K562 (cell line): ENCODE measurements around the gene ZSCAN22. TPM values are rescaled to one million over a fixed set of nuclear protein-coding genes. Genes with fewer than 3 reads are reported as not detected.

ENCODE experiments used
- BACH1 ChIP-seq: fragments of 200-800 bp; sonication (Bioruptor generic); IDR thresholded peaks from 2 replicates; pipeline ENCODE4 v1.6.1; 2016; ENCODE audit warnings: missing genetic modification characterization, missing compliant biosample characterization
- BHLHE40 ChIP-seq: IDR thresholded peaks from 2 replicates; pipeline ENCODE4 v1.6.1; 2011; ENCODE audit warnings: low read length, improper control_type of control experiment
- DIDO1 ChIP-seq: fragments of 450-650 bp; IDR thresholded peaks from 2 replicates; pipeline ENCODE4 v1.6.1; 2016; ENCODE audit warnings: low read depth, missing biosample characterization, missing genetic modification characterization
- GTF2E2 ChIP-seq: fragments of 200-800 bp; sonication (Bioruptor generic); IDR thresholded peaks from 2 replicates; pipeline ENCODE4 v1.6.1; 2016; ENCODE audit warnings: missing genetic modification characterization, missing compliant biosample characterization
- HLTF ChIP-seq: fragments of 450-650 bp; IDR thresholded peaks from 2 replicates; pipeline ENCODE4 v1.6.1; 2016
- KHSRP ChIP-seq: fragments of 450-650 bp; IDR thresholded peaks from 2 replicates; pipeline ENCODE4 v1.6.1; 2017
- PHF20 ChIP-seq: fragments of 450-650 bp; IDR thresholded peaks from 2 replicates; pipeline ENCODE4 v1.6.1; 2018; ENCODE audit not compliant: partially characterized antibody
- POLR2AphosphoS5 ChIP-seq: IDR thresholded peaks from 2 replicates; pipeline ENCODE4 v1.6.1; 2011; ENCODE audit warnings: mild to moderate bottlenecking, low read depth, low read length, moderate library complexity; ENCODE audit not compliant: control insufficient read depth, insufficient read depth
- POLR2H ChIP-seq: IDR thresholded peaks from 2 replicates; pipeline ENCODE4 v1.6.1; 2016; ENCODE audit warnings: missing genetic modification characterization, low read depth, mild to moderate bottlenecking, control low read depth, missing compliant biosample characterization, moderate library complexity
- SRSF7 ChIP-seq: fragments of 200-400 bp; formaldehyde crosslinking; optimal IDR thresholded peaks from 2 replicates; pipeline ENCODE3; 2017; ENCODE audit warnings: mild to moderate bottlenecking, low read depth, low read length
- TAF15 ChIP-seq: fragments of 200-400 bp; formaldehyde crosslinking; IDR thresholded peaks from 2 replicates; pipeline ENCODE4 v1.6.1; 2017; ENCODE audit warnings: mild to moderate bottlenecking, low read depth, low read length, moderate library complexity
- TCF3 ChIP-seq: sonication (generic); formaldehyde crosslinking; IDR thresholded peaks from 2 replicates; pipeline ENCODE4 v1.4.0; 2020; ENCODE audit warnings: mild to moderate bottlenecking, missing genetic modification reagents
- TCFL5 ChIP-seq: fragments of 250-450 bp; sonication (Bioruptor Pico); conservative IDR thresholded peaks from 2 replicates; pipeline ENCODE4 v1.6.1; 2021; ENCODE audit warnings: mild to moderate bottlenecking, moderate library complexity, matching md5 sums
- polyA plus RNA-seq, 8 experiments: library from polyadenylated mRNA; depleted of rRNA in 4 of 8; stranded (reverse) in 5 of 8; unstranded in 3 of 8; fragments of >200 nt; fragmentation: Nextera tagmentation in 2 of 8; fragmentation: Illumina TruSeq in 1 of 8; extraction: Ambion mirVana in 2 of 8; extraction: Trizol in 1 of 8; gene quantifications; 2 replicates each; pipeline versions ENCODE4 v1.2.1 to v1.2.3, GENCODE V29; 2011 to 2014; ENCODE audit warnings: inconsistent platforms in 1 of 8, missing spikeins in 1 of 8
- total RNA-seq, 7 experiments: library from RNA; depleted of rRNA in 6 of 7; stranded (reverse); fragments of >200 nt in 6 of 7; fragmentation: Illumina TruSeq in 2 of 7; extraction: Trizol in 2 of 7; gene quantifications; 2 replicates each; pipeline versions ENCODE4 v1.2.1 to v1.2.3, GENCODE V29; 2011 to 2021; ENCODE audit warnings: low replicate concordance in 1 of 7
- TF ChIP-seq, protein P1 (sequence below): sonication (generic); formaldehyde crosslinking; IDR thresholded peaks from 2 replicates; pipeline ENCODE4 v1.8.0; 2023; ENCODE audit warnings: missing genetic modification reagents, mild to moderate bottlenecking, borderline replicate concordance
- TF ChIP-seq, protein P2 (sequence below), 2 experiments: fragments of 450-650 bp; IDR thresholded peaks; 2 replicates each; pipeline ENCODE4 v1.6.1; 2016; ENCODE audit warnings: mild to moderate bottlenecking in 2 of 2, borderline replicate concordance in 1 of 2, low read depth in 1 of 2, moderate library complexity in 1 of 2

Gene ZSCAN22
- total and polyA plus RNA-seq, 9 of the 15 experiments (the other 6 are each of a cell fraction or from before 2014, with no cell fraction given): 0.98 to 5.3 (median 3.0) TPM

DNA sequence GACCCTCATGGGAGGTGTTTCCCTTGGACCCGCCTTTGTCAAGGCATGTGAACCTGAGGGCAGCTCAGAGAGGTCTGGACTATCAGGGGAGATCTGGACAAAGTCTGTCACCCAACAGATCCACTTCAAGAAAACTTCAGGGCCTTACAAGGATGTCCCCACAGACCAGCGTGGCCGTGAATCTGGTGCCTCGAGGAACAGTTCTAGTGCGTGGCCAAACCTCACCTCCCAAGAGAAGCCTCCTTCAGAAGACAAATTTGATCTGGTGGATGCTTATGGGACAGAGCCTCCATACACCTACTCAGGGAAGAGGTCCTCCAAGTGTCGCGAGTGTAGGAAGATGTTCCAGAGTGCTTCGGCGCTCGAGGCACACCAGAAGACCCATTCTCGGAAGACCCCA is 11.5 kb downstream of the ZSCAN22 start (continued):
- TF ChIP-seq TCFL5 (CRISPR knock-in tag) (no peak), BHLHE40 (no peak), KHSRP (no peak), TAF15 (no peak), HLTF (no peak), BACH1 (tag) (no peak), PHF20 (no peak), TCF3 (CRISPR knock-in tag) (no peak), POLR2AphosphoS5 (no peak), DIDO1 (tag) (no peak), POLR2H (tag) (no peak), SRSF7 (no peak), GTF2E2 (tag) (no peak)
- TF ChIP-seq, protein P1, sequence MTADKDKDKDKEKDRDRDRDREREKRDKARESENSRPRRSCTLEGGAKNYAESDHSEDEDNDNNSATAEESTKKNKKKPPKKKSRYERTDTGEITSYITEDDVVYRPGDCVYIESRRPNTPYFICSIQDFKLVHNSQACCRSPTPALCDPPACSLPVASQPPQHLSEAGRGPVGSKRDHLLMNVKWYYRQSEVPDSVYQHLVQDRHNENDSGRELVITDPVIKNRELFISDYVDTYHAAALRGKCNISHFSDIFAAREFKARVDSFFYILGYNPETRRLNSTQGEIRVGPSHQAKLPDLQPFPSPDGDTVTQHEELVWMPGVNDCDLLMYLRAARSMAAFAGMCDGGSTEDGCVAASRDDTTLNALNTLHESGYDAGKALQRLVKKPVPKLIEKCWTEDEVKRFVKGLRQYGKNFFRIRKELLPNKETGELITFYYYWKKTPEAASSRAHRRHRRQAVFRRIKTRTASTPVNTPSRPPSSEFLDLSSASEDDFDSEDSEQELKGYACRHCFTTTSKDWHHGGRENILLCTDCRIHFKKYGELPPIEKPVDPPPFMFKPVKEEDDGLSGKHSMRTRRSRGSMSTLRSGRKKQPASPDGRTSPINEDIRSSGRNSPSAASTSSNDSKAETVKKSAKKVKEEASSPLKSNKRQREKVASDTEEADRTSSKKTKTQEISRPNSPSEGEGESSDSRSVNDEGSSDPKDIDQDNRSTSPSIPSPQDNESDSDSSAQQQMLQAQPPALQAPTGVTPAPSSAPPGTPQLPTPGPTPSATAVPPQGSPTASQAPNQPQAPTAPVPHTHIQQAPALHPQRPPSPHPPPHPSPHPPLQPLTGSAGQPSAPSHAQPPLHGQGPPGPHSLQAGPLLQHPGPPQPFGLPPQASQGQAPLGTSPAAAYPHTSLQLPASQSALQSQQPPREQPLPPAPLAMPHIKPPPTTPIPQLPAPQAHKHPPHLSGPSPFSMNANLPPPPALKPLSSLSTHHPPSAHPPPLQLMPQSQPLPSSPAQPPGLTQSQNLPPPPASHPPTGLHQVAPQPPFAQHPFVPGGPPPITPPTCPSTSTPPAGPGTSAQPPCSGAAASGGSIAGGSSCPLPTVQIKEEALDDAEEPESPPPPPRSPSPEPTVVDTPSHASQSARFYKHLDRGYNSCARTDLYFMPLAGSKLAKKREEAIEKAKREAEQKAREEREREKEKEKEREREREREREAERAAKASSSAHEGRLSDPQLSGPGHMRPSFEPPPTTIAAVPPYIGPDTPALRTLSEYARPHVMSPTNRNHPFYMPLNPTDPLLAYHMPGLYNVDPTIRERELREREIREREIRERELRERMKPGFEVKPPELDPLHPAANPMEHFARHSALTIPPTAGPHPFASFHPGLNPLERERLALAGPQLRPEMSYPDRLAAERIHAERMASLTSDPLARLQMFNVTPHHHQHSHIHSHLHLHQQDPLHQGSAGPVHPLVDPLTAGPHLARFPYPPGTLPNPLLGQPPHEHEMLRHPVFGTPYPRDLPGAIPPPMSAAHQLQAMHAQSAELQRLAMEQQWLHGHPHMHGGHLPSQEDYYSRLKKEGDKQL: no peak
- TF ChIP-seq, protein P2, sequence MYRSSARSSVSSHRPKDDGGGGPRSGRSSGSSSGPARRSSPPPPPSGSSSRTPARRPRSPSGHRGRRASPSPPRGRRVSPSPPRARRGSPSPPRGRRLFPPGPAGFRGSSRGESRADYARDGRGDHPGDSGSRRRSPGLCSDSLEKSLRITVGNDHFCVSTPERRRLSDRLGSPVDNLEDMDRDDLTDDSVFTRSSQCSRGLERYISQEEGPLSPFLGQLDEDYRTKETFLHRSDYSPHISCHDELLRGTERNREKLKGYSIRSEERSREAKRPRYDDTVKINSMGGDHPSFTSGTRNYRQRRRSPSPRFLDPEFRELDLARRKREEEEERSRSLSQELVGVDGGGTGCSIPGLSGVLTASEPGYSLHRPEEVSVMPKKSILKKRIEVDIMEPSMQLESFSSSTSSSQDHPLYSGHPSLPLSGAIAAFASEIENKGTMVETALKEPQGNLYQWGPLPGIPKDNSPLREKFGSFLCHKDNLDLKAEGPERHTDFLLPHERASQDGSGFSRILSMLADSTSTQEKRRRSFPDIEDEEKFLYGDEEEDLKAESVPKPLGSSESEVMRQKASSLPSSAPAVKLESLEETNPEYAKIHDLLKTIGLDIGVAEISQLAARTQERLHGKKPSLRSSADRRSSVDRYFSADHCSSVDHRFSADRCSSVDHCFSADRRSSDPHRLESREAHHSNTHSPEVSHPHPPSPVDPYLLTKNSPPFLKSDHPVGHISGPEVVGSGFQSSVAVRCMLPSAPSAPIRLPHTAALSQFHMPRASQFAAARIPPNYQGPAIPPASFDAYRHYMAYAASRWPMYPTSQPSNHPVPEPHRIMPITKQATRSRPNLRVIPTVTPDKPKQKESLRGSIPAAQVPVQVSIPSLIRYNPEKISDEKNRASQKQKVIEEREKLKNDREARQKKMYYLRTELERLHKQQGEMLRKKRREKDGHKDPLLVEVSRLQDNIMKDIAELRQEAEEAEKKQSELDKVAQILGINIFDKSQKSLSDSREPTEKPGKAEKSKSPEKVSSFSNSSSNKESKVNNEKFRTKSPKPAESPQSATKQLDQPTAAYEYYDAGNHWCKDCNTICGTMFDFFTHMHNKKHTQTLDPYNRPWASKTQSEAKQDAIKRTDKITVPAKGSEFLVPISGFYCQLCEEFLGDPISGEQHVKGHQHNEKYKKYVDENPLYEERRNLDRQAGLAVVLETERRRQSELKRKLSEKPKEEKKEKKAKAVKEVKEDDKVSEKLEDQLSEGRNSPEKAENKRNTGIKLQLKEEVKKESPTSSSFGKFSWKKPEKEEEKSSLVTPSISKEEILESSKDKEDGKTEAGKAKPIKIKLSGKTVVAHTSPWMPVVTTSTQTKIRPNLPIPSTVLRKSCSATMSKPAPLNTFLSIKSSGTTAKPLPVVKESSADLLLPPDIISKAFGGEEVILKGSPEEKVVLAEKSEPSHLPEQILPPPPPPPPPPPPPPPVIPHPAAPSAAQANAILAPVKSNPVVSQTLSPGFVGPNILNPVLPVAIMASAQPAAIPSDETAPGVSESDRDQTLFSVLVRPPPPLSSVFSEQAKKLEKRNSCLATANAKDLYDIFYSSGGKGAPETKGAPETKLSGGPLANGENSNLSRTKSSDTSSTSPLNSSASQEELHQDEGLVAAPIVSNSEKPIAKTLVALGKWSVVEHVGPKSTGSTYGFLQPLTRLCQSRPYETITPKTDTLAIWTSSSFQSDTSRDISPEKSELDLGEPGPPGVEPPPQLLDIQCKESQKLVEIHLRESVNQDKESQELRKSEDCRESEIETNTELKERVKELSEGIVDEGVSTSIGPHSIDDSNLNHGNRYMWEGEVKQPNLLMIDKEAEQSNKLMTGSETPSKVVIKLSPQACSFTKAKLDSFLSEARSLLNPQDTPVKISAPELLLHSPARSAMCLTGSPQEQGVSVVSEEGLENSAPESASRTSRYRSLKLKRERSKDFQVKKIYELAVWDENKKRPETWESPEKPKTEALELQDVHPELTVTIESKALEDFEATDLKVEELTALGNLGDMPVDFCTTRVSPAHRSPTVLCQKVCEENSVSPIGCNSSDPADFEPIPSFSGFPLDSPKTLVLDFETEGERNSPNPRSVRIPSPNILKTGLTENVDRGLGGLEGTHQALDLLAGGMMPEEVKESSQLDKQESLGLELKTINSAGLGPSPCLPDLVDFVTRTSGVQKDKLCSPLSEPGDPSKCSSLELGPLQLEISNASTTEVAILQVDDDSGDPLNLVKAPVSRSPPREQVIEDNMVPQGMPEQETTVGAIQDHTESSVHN (IDR thresholded peaks at IDR 0.05; ENCODE audit: borderline replicate concordance in 1 of 2, low read depth in 1 of 2): no peak
- TF ChIP-seq, all 486 proteins: peak for 0
